ENCODE results near the gene PEX7. TPM values are rescaled to one million over a fixed set of nuclear protein-coding genes. Genes with fewer than 3 reads are reported as not detected.
"Not testable (repeated sequence)": the region's sequence is repeated elsewhere in the genome, so short reads cannot be mapped to it uniquely, and the experiment has no call there.

Gene PEX7
- polyA plus RNA-seq, 4 donors: 5.4 to 17.4 (median 8.2) TPM

DNA sequence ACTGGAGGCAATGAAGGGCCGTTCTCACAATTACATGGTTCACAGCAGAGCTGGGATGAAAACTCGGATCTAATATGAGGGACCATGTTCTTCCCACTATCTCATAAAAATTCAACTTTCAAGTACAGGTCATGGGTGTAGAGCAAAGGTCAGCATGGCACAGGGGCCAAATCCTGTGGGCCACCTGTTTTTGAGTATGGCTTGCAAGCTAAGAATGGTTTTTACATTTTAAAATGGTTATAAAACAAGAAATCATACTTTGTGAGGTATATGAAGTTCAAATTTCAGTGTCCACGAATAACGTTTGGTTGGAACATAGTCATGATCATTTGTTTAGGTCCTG, 34.7 kb upstream of the PEX7 start:
- DNase-seq (no peak), FAIRE-seq (no peak)
- peaks cover 0 to 12% (median 0%) of the 10 kb centered on the region in 3 donors for H3K36me3 ChIP-seq (ENCODE audit: control insufficient read depth in 3 of 3, insufficient read depth in 2 of 3, low read depth in 1 of 3, low read length in 3 of 3)

DNA sequence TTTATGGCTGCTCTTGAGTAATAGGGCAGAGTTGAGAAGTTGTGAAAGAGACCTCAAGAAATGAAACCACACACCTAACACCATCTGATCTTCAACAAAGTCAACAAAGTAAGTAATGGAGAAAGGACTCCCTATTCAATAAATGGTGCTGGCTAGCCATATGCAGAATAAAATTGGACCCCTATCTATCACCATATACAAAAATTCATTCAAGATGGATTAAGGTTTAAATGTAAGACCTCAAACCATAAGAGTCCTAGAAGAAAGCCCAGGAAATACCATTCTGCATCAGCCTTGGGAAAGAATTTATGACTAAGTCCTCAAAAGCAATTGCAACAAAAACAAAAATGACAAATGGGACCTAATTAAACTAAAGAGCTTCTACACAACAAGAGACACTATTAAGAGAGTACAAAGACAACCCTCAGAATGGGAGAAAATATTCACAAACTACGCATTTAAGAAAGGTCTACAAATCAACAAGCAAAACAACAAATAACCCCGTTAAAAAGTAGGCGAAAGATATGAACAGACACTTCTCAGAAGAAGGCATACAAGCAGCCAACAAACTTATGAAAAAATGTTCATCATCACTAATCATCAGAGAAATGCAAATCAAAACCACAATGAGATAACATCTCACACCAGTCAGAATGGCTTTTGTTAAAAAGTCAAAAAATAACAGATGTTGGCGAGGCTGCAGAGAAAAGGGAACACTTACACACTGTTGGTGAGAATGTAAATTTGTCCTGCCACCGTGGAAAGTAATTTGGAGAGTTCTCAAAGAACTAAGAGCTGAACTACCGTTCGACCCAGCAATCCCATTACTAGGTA, 34.1 kb upstream of the PEX7 start:
- Histone ChIP-seq H3K9me3 (ENCODE audit: control insufficient read depth in 2 of 2, insufficient read depth in 1 of 2, low read depth in 1 of 2, low read length in 1 of 2) (no peaks in the 10 kb centered on the region), H3K4me3 (ENCODE audit: low read depth in 1 of 3, low read length in 3 of 3) (no peak overlapping the region), H3K27ac (ENCODE audit: low read depth in 1 of 3, low read length in 2 of 3) (peak overlapping the region in 2 of 3 donors; percentile 37 to 75), H3K4me1 (ENCODE audit: control insufficient read depth in 3 of 3, insufficient read depth in 2 of 3, low read depth in 1 of 3, low read length in 2 of 3) (peaks cover 4 to 14% (median 8%) of the 10 kb centered on the region in 3 donors), H3K36me3 (ENCODE audit: control insufficient read depth in 3 of 3, insufficient read depth in 2 of 3, low read depth in 1 of 3, low read length in 3 of 3) (peaks cover 0 to 9% (median 0%) of the 10 kb centered on the region in 3 donors), H3K27me3 (ENCODE audit: control insufficient read depth in 3 of 3, insufficient read depth in 3 of 3, low read length in 3 of 3) (no peaks in the 10 kb centered on the region)
- WGBS, 3 donors: 59 to 74% (median 61%) methylated on average over 7 of the region's 7 CpGs
- DNase-seq: peak; percentile 81 to 86
- FAIRE-seq: no peak

More for the DNA sequence above, 34.7 kb upstream of the PEX7 start:
- H3K4me1 ChIP-seq (ENCODE audit: control insufficient read depth in 3 of 3, insufficient read depth in 2 of 3, low read depth in 1 of 3, low read length in 2 of 3): peaks cover 4 to 14% (median 8%) of the 10 kb centered on the region in 3 donors
- H3K27me3 ChIP-seq (ENCODE audit: control insufficient read depth in 3 of 3, insufficient read depth in 3 of 3, low read length in 3 of 3): no peaks in the 10 kb centered on the region
- no peak overlapping the region for H3K4me3 ChIP-seq (ENCODE audit: low read depth in 1 of 3, low read length in 3 of 3)
- 44 to 55% (median 47%) methylated on average over 4 of the region's 4 CpGs for WGBS, 3 donors
- H3K9me3 ChIP-seq (ENCODE audit: control insufficient read depth in 2 of 2, insufficient read depth in 1 of 2, low read depth in 1 of 2, low read length in 1 of 2): no peaks in the 10 kb centered on the region
- H3K27ac ChIP-seq (ENCODE audit: low read depth in 1 of 3, low read length in 2 of 3): peak overlapping the region in 2 of 3 donors; percentile 64 to 75

DNA sequence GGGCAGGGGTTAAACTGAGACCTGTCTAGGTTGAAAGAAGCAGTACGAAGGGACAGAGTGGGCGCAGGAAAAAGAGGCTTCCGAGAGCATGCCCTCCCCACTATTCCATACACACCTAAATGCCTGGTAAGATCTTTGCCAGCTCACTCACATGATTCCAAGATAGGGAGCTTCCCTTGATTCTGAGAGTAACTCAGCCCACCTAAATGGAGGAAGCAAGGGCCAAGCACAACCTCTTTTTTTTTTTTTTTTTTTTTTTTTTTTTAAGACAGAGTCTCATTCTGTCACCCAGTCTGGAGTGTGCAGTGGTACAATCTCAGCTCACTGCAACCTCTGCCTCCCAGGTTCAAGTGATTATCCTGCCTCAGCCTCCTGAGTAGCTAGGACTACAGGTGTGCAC, 33.0 kb upstream of the PEX7 start:
- not testable (repeated sequence) for FAIRE-seq; H3K4me3 ChIP-seq (ENCODE audit: low read depth in 1 of 3, low read length in 3 of 3); H3K9me3 ChIP-seq (ENCODE audit: control insufficient read depth in 2 of 2, insufficient read depth in 1 of 2, low read depth in 1 of 2, low read length in 1 of 2); H3K36me3 ChIP-seq (ENCODE audit: control insufficient read depth in 3 of 3, insufficient read depth in 2 of 3, low read depth in 1 of 3, low read length in 3 of 3); H3K27me3 ChIP-seq (ENCODE audit: control insufficient read depth in 3 of 3, insufficient read depth in 3 of 3, low read length in 3 of 3); DNase-seq
- WGBS, 3 donors: 83 to 94% (median 84%) methylated on average over 3 of the region's 3 CpGs
- peaks cover 6 to 17% (median 9%) of the 10 kb centered on the region in 3 donors for H3K4me1 ChIP-seq (ENCODE audit: control insufficient read depth in 3 of 3, insufficient read depth in 2 of 3, low read depth in 1 of 3, low read length in 2 of 3)
- H3K27ac ChIP-seq (ENCODE audit: low read depth in 1 of 3, low read length in 2 of 3): peak overlapping the region in 2 of 3 donors; percentile 41 to 62

DNA sequence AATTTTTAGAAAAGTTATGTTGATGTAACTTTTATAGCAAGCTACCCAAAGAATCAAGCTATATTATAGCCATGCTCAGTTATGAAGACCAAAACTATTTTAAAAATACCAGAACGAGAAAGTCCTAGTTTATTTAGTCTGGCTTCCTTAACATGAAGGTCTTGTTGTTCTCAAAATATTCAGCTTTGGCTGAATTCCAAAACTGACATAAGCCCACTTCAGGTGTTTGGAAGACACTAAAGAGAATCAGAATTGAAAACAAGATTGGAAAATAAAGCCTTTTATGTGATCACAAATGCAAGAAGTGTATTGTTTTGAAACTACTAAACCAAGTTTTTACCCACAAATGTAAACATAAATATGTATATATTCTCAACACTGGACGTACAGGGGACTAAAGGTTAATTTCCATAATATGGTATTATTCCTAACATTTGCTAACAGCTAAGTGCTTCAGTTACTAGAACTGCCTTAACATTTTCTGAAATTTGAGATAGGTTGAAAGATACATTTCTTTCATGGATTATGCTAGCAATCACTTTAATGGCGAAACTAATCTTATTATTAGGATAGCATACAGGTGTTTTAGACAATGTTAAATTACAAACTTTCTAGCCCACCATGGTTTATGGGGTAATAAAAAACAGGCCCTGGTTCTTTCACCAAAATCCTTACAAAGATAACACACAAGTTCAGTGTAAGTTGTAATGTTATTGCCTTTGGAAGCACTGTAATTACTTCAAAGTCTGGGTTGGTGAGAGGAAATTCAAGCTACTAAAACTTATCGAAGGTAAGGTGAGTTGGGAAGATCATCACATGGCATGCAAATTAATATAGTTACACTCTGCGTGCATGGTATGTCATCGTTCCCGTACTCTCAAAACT, 31.7 kb upstream of the PEX7 start:
- Histone ChIP-seq H3K4me3 (ENCODE audit: low read depth in 1 of 3, low read length in 3 of 3) (peak overlapping the region; percentile 89 to 95 (median 94)), H3K27me3 (ENCODE audit: control insufficient read depth in 3 of 3, insufficient read depth in 3 of 3, low read length in 3 of 3) (no peaks in the 10 kb centered on the region), H3K9me3 (ENCODE audit: control insufficient read depth in 2 of 2, insufficient read depth in 1 of 2, low read depth in 1 of 2, low read length in 1 of 2) (no peaks in the 10 kb centered on the region), H3K36me3 (ENCODE audit: control insufficient read depth in 3 of 3, insufficient read depth in 2 of 3, low read depth in 1 of 3, low read length in 3 of 3) (no peaks in the 10 kb centered on the region), H3K4me1 (ENCODE audit: control insufficient read depth in 3 of 3, insufficient read depth in 2 of 3, low read depth in 1 of 3, low read length in 2 of 3) (peaks cover 6 to 17% (median 9%) of the 10 kb centered on the region in 3 donors), H3K27ac (ENCODE audit: low read depth in 1 of 3, low read length in 2 of 3) (peak overlapping the region; percentile 74 to 97 (median 94))
- FAIRE-seq (no peak), DNase-seq (no peak)
- 15 to 24% (median 19%) methylated on average over 7 of the region's 7 CpGs for WGBS, 3 donors

DNA sequence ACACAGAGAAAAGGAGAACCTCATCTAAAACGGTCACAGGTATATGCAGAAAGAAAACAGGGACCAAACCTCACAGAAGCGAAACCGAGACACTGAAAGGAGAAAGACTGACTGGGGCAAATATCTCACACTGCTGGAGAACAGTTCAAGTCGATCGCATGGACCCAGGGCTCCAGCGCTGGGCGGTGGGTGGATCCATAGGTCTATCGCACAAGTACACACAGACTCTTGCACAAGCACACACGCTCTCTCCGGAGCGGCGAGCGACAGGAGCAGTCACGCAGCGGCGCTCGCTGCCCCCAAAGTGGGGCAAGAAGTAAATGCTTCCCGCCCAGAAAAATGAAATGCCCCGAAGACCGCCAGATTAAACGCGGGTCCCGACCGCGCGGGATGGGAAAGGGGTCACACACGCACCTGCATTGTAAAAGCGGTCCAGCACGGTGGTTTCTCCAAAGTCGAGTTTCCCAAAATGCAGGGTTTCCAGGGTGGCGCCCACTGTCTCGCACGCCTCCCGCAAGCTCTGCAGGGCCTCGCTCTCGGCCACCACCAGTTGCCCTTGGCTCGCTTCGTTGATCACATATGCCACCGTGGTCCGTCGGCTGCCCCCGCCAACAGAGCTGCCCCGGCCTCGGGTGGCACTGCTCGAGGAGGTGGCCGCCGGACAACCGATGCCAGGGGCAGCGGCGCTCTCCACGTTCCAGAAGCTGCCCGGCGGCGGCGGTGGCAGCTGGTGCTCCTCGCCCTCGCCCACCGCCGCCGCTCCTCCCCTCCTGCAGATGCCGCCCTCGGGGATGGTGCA, 30.9 kb upstream of the PEX7 start:
- H3K4me3 ChIP-seq (ENCODE audit: low read depth in 1 of 3, low read length in 3 of 3): peak overlapping the region; percentile 89 to 95 (median 94)
- FAIRE-seq (no peak), DNase-seq (peak; percentile 82 to 83)
- 0 to 1% (median 1%) methylated on average over 45 to 62 of the region's 62 CpGs for WGBS, 3 donors
- H3K36me3 ChIP-seq (ENCODE audit: control insufficient read depth in 3 of 3, insufficient read depth in 2 of 3, low read depth in 1 of 3, low read length in 3 of 3): no peaks in the 10 kb centered on the region
- H3K27ac ChIP-seq (ENCODE audit: low read depth in 1 of 3, low read length in 2 of 3): peak overlapping the region; percentile 74 to 97 (median 94)
- H3K27me3 ChIP-seq (ENCODE audit: control insufficient read depth in 3 of 3, insufficient read depth in 3 of 3, low read length in 3 of 3): no peaks in the 10 kb centered on the region
- H3K9me3 ChIP-seq (ENCODE audit: control insufficient read depth in 2 of 2, insufficient read depth in 1 of 2, low read depth in 1 of 2, low read length in 1 of 2): no peaks in the 10 kb centered on the region
- peaks cover 6 to 17% (median 9%) of the 10 kb centered on the region in 3 donors for H3K4me1 ChIP-seq (ENCODE audit: control insufficient read depth in 3 of 3, insufficient read depth in 2 of 3, low read depth in 1 of 3, low read length in 2 of 3)

DNA sequence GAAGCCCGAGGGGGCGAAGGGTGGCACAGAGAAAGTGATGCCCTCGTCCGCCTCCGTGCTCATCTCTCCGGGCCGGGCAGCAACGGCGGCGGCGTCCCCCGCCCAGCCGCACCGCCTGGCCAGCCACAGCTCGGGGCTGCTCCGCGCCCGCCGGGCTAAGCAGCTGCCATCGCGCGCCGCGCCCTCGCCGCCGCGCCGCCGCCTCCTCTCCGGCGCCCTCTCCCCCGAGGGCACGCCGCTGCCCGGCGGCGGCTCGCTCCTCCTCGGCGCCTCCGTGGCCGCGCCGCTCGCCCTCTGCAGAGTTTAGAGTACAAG, 30.3 kb upstream of the PEX7 start:
- DNase-seq: no peak
- 0% methylated on average over 2 to 46 of the region's 46 CpGs for WGBS, 3 donors
- no peak for FAIRE-seq

DNA sequence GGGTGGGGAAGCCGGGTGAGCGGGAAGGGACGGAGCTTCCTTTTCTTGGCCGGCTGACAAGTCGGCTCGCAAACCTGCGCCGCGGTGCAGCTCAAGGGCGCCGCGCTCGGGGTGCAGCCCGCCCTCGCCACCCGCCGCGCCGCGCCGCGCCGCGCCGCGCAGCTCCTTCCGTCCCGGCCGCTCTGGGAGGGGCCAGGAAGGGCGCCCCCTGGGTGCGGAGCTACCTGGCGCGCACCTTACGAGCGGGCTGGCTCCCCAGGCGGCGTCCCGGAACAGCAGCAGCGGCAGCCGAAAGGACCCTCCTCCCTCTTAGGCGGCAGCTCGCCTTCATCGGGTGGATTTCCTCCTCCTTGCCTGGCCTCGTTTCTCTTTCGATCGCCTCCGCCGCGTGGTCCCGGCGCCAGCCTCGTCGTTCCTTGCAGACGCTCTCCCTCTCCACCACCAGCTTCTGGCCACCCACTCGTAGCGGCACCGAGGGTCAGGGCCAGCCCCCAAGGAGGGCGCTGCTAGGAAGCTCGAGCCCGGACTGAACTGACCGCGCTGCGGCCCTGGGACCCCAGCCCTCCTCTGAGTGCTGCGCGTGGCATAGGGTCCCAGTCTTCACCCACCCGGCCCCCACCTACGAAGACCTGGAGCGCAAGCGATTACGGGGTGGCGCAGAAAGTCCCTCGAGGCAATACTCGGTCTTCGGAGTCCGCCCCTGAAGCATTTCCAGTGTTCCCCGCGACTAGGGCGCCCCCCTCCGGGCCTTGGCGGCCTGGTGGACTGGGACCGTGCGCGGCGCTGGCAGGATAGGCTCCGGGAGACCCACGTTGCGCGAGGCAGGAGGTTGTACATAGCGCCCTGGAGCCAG, 29.8 kb upstream of the PEX7 start, which contains the start of gene MAP3K5:
Gene MAP3K5, minus strand, starts transcription at position 68 of the 853 bp plus-strand sequence. CDS start 320 bp downstream, outside the sequence.
- peaks cover 4 to 12% (median 9%) of the 10 kb centered on the region in 3 donors for H3K4me1 ChIP-seq (ENCODE audit: control insufficient read depth in 3 of 3, insufficient read depth in 2 of 3, low read depth in 1 of 3, low read length in 2 of 3)
- DNase-seq: peak; percentile 95 to 96
- H3K36me3 ChIP-seq (ENCODE audit: control insufficient read depth in 3 of 3, insufficient read depth in 2 of 3, low read depth in 1 of 3, low read length in 3 of 3): no peaks in the 10 kb centered on the region
- H3K4me3 ChIP-seq (ENCODE audit: low read depth in 1 of 3, low read length in 3 of 3): peak within 1 kb of the TSS; percentile 89 to 95 (median 94)
- H3K9me3 ChIP-seq (ENCODE audit: control insufficient read depth in 2 of 2, insufficient read depth in 1 of 2, low read depth in 1 of 2, low read length in 1 of 2): no peaks in the 10 kb centered on the region
- peak within 1 kb of the TSS; percentile 94 to 97 (median 96) for H3K27ac ChIP-seq (ENCODE audit: low read depth in 1 of 3, low read length in 2 of 3)
- 0 to 1% (median 0%) methylated on average over 60 to 89 of the region's 89 CpGs for WGBS, 3 donors
- no peak for FAIRE-seq
- H3K27me3 ChIP-seq (ENCODE audit: control insufficient read depth in 3 of 3, insufficient read depth in 3 of 3, low read length in 3 of 3): no peaks in the 10 kb centered on the region

More for the DNA sequence above, 30.3 kb upstream of the PEX7 start:
- Histone ChIP-seq H3K4me3 (ENCODE audit: low read depth in 1 of 3, low read length in 3 of 3) (peak overlapping the region; percentile 89 to 95 (median 94)), H3K27me3 (ENCODE audit: control insufficient read depth in 3 of 3, insufficient read depth in 3 of 3, low read length in 3 of 3) (no peaks in the 10 kb centered on the region), H3K27ac (ENCODE audit: low read depth in 1 of 3, low read length in 2 of 3) (peak overlapping the region; percentile 94 to 97 (median 96)), H3K4me1 (ENCODE audit: control insufficient read depth in 3 of 3, insufficient read depth in 2 of 3, low read depth in 1 of 3, low read length in 2 of 3) (peaks cover 6 to 17% (median 9%) of the 10 kb centered on the region in 3 donors), H3K36me3 (ENCODE audit: control insufficient read depth in 3 of 3, insufficient read depth in 2 of 3, low read depth in 1 of 3, low read length in 3 of 3) (no peaks in the 10 kb centered on the region), H3K9me3 (ENCODE audit: control insufficient read depth in 2 of 2, insufficient read depth in 1 of 2, low read depth in 1 of 2, low read length in 1 of 2) (no peaks in the 10 kb centered on the region)

Data from small intestine (tissue), 7 donors.